Panc1 (cell line): ENCODE data around the gene SLC38A9. TPM values are rescaled to one million over a fixed set of nuclear protein-coding genes. Genes with fewer than 3 reads are reported as not detected.

ENCODE experiments used
- ATAC-seq: fragments of 200-7000 bp; cut with Tn5 transposase; 2 replicates; pipeline ENCODE4 v1.9.1; 2020; ENCODE audit warnings: mild to moderate bottlenecking, moderate library complexity
- BruUV-seq: library from RNA; stranded (reverse); fragments of 400-500 nt; replicated peaks from 2 replicates; lab custom pipeline; 2021; lab: Mats Ljungman, UMichigan
- CTCF ChIA-PET: fragments of 300-600 bp; sonication (Branson Sonifier 250); formaldehyde crosslinking; loops from one replicate; lab custom pipeline; 2022; ENCODE audit warnings: antibody characterized with exemption; lab: Charles Lee
- POLR2A ChIA-PET: fragments of 300-600 bp; sonication (Branson Sonifier 250); formaldehyde crosslinking; loops from one replicate; lab custom pipeline; 2022; ENCODE audit warnings: antibody characterized with exemption; lab: Charles Lee
- DNase-seq: peaks from one replicate; pipeline ENCODE4 v3.0.0-alpha.2; 2010; ENCODE audit warnings: low read depth, low spot score
- H3K27ac ChIP-seq: 2 replicates; pipeline ENCODE4 v1.5.1; 2011; ENCODE audit warnings: mild to moderate bottlenecking, low read length, inconsistent platforms
- H3K27me3 ChIP-seq: fragments of 200-500 bp; sonication (Bioruptor generic); 2 replicates; pipeline ENCODE4 v1.6.0; 2014; ENCODE audit warnings: low read length, inconsistent platforms; ENCODE audit not compliant: control insufficient read depth, insufficient read depth
- H3K36me3 ChIP-seq: fragments of 200-500 bp; sonication (Bioruptor generic); 2 replicates; pipeline ENCODE4 v1.5.1; 2014; ENCODE audit warnings: inconsistent platforms, mild to moderate bottlenecking, low read length, moderate library complexity; ENCODE audit not compliant: control insufficient read depth, insufficient read depth
- H3K4me1 ChIP-seq: 2 replicates; pipeline ENCODE4 v1.5.1; 2011; ENCODE audit warnings: inconsistent platforms, mild to moderate bottlenecking, low read length, moderate library complexity; ENCODE audit not compliant: control insufficient read depth, insufficient read depth
- H3K4me3 ChIP-seq, 2 experiments: 2 replicates each; pipeline ENCODE4 v1.5.1; 2011 to 2012; ENCODE audit warnings: low read depth in 2 of 2, low read length in 2 of 2, mild to moderate bottlenecking in 2 of 2, inconsistent platforms in 1 of 2, moderate library complexity in 1 of 2
- H3K9me3 ChIP-seq: fragments of 200-500 bp; sonication (Bioruptor generic); 2 replicates; pipeline ENCODE4 v1.5.1; 2014; ENCODE audit warnings: low read depth, mild to moderate bottlenecking, inconsistent platforms, low read length, moderate library complexity; ENCODE audit not compliant: control insufficient read depth, insufficient read depth
- POLR2AphosphoS5 ChIP-seq: IDR thresholded peaks from 2 replicates; pipeline ENCODE4 v1.6.1; 2012; ENCODE audit warnings: mild to moderate bottlenecking, low read depth, low read length, moderate library complexity
- SIN3A ChIP-seq: IDR thresholded peaks from 2 replicates; pipeline ENCODE4 v1.6.1; 2012; ENCODE audit warnings: low read depth, mild to moderate bottlenecking, low read length, moderate library complexity, borderline replicate concordance; ENCODE audit not compliant: insufficient read depth
- TCF7L2 ChIP-seq: IDR thresholded peaks from 2 replicates; pipeline ENCODE4 v1.6.1; 2011; ENCODE audit warnings: mild to moderate bottlenecking, low read depth, low read length, inconsistent platforms
- in situ Hi-C: cut with HindIII; loops from 2 replicates; pipeline ENCODE4 v1.10.0; 2016; ENCODE audit warnings: low sequenced_read_pairs, low pct_unique_long_range_greater_than_20kb
- intact Hi-C: fragments of 100-400 bp; cut with micrococcal nuclease; formaldehyde crosslinking; loops from one replicate; pipeline ENCODE4 v1.10.0; 2022; ENCODE audit not compliant: unreplicated experiment
- total RNA-seq: library from RNA; stranded (reverse); gene quantifications from one replicate; pipeline ENCODE4 v1.2.1, GENCODE V29; 2021; ENCODE audit not compliant: unreplicated experiment
- TF ChIP-seq, protein P1 (sequence below): fragments of 450-650 bp; IDR thresholded peaks from 2 replicates; pipeline ENCODE4 v1.5.1; 2017; ENCODE audit warnings: mild to moderate bottlenecking
- TF ChIP-seq, protein P2 (sequence below), 2 experiments: IDR thresholded peaks; 2 replicates each; pipeline ENCODE4 v1.6.1; 2011 to 2012; ENCODE audit warnings: low read depth in 2 of 2, control low read depth in 1 of 2, low read length in 1 of 2, mild to moderate bottlenecking in 1 of 2, moderate library complexity in 1 of 2; ENCODE audit not compliant: insufficient read depth in 1 of 2

SLC38A9 gene
- total RNA-seq, 1 experiment from 2014 or later, result 12.8 TPM

DNA sequence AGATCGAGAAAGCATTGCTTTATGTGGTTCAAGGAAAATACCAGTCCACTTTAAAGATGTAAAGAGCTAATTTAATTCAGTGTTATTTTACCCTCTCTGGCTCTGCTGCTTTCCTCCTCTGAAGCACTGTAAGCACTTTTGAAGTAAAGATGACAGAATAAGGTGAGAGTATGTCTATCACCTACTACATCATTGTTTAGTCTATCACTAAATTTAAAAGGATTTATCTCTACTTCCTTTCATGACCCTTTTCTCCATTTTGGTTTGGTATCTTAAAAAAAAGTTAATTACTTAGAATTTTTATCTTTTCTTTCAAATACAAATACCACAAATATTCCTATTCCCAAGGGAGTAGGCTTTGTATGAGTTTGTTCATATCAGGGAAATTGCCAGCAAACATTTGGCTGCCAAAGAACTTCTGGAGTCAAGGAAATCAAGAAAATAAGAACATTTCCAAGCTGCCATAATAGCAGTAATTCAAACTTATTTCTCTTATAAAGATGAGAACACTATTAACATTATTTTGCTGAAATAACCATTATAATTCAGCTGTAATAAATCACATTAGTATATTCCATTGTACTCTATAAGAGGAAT is 77.8 kb downstream of the SLC38A9 start:
- Histone ChIP-seq H3K4me1 (peaks cover 4% of the 10 kb centered on the region; the same call in 1 of the 2 replicates), H3K27ac (no peak overlapping the region), H3K4me3 (no peak overlapping the region), H3K9me3 (no peaks in the 10 kb centered on the region), H3K27me3 (no peaks in the 10 kb centered on the region), H3K36me3 (no peaks in the 10 kb centered on the region)
- no TSS peak for BruUV-seq
- ATAC-seq (no peak), DNase-seq (no peak)
- intact Hi-C loops (no loop called here), in situ Hi-C loops (no loop called here)
- ChIA-PET CTCF (no interaction called here), POLR2A (no interaction called here)
- TF ChIP-seq, protein P1, sequence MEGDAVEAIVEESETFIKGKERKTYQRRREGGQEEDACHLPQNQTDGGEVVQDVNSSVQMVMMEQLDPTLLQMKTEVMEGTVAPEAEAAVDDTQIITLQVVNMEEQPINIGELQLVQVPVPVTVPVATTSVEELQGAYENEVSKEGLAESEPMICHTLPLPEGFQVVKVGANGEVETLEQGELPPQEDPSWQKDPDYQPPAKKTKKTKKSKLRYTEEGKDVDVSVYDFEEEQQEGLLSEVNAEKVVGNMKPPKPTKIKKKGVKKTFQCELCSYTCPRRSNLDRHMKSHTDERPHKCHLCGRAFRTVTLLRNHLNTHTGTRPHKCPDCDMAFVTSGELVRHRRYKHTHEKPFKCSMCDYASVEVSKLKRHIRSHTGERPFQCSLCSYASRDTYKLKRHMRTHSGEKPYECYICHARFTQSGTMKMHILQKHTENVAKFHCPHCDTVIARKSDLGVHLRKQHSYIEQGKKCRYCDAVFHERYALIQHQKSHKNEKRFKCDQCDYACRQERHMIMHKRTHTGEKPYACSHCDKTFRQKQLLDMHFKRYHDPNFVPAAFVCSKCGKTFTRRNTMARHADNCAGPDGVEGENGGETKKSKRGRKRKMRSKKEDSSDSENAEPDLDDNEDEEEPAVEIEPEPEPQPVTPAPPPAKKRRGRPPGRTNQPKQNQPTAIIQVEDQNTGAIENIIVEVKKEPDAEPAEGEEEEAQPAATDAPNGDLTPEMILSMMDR, result no peak
- TF ChIP-seq SIN3A (no peak), TCF7L2 (no peak), POLR2AphosphoS5 (no peak)
- TF ChIP-seq, protein P2, sequence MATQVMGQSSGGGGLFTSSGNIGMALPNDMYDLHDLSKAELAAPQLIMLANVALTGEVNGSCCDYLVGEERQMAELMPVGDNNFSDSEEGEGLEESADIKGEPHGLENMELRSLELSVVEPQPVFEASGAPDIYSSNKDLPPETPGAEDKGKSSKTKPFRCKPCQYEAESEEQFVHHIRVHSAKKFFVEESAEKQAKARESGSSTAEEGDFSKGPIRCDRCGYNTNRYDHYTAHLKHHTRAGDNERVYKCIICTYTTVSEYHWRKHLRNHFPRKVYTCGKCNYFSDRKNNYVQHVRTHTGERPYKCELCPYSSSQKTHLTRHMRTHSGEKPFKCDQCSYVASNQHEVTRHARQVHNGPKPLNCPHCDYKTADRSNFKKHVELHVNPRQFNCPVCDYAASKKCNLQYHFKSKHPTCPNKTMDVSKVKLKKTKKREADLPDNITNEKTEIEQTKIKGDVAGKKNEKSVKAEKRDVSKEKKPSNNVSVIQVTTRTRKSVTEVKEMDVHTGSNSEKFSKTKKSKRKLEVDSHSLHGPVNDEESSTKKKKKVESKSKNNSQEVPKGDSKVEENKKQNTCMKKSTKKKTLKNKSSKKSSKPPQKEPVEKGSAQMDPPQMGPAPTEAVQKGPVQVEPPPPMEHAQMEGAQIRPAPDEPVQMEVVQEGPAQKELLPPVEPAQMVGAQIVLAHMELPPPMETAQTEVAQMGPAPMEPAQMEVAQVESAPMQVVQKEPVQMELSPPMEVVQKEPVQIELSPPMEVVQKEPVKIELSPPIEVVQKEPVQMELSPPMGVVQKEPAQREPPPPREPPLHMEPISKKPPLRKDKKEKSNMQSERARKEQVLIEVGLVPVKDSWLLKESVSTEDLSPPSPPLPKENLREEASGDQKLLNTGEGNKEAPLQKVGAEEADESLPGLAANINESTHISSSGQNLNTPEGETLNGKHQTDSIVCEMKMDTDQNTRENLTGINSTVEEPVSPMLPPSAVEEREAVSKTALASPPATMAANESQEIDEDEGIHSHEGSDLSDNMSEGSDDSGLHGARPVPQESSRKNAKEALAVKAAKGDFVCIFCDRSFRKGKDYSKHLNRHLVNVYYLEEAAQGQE (IDR thresholded peaks at IDR 0.05; ENCODE audit: insufficient read depth in 1 of 2, low read depth in 2 of 2, low read length in 1 of 2), result no peak

DNA sequence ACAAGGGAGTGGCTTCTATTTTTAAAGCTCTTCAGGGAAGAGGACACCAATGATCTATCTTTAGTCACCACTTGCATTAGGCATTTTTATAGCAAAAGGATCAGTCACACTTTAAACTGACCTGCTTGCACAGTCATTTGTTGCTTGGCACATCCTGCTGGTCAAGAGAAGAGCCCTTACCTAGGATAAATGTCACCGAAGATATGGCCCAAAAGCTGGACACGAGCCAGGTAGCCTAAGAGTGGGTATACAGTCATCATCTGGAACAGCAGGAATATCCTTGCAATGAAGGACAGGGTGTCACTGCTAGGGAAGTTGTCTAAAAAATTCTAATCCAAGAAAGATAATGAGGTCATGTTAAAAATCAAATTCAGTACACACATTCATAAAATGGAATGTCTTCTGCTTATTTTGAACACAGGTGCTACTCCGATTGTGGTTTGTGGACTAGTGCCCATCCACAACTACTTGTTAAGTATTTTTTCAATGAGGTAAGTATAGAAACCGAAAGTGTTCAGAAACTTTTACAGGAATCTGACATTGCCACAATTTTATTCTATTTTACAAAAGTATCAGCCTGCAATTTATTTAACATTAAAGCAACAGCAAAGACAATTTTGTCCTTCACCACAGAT is 78.4 kb downstream of the SLC38A9 start:
- Histone ChIP-seq H3K4me3 (no peak overlapping the region), H3K9me3 (no peaks in the 10 kb centered on the region), H3K27ac (no peak overlapping the region), H3K36me3 (no peaks in the 10 kb centered on the region), H3K27me3 (no peaks in the 10 kb centered on the region), H3K4me1 (peaks cover 4% of the 10 kb centered on the region; the same call in 1 of the 2 replicates)
- no peak for ATAC-seq
- POLR2A ChIA-PET, result no interaction called here
- in situ Hi-C loops, result no loop called here
- CTCF ChIA-PET, result no interaction called here
- BruUV-seq, result no TSS peak
- intact Hi-C loops, result no loop called here
- DNase-seq, result no peak
- no peak for TF ChIP-seq POLR2AphosphoS5
- TF ChIP-seq SIN3A, result no peak
- TF ChIP-seq, protein P2 (IDR thresholded peaks at IDR 0.05; ENCODE audit: insufficient read depth in 1 of 2, low read depth in 2 of 2, low read length in 1 of 2), result no peak
- TF ChIP-seq, protein P1, result no peak
- TF ChIP-seq TCF7L2, result no peak
